Measurements from ENCODE around the gene CACNA1E. TPM values are rescaled to one million over a fixed set of nuclear protein-coding genes. Genes with fewer than 3 reads are reported as not detected.
"Not testable (repeated sequence)": the region's sequence is repeated elsewhere in the genome, so short reads cannot be mapped to it uniquely, and the experiment has no call there.

The CACNA1E gene
- total and polyA plus RNA-seq, 9 donors: 0.17 to 0.70 (median 0.38) TPM

- H3K4me1 ChIP-seq (ENCODE audit: control insufficient read depth, insufficient read depth, low read length): no peaks in the 10 kb centered on the region
- H3K27ac ChIP-seq (ENCODE audit: low read length): no peak overlapping the region
- H3K4me3 ChIP-seq (ENCODE audit: low read length): no peak overlapping the region
- 68% methylated on average over 4 of the region's 7 CpGs for WGBS (ENCODE audit: insufficient coverage)
- no peaks in the 10 kb centered on the region for H3K27me3 ChIP-seq (ENCODE audit: control insufficient read depth, insufficient read depth, low read length)
- DNase-seq: peak; percentile 13
- no peaks in the 10 kb centered on the region for H3K9me3 ChIP-seq (replicated peaks; ENCODE audit: control insufficient read depth, low read depth, low read length)
- no peaks in the 10 kb centered on the region for H3K36me3 ChIP-seq (ENCODE audit: control insufficient read depth, insufficient read depth, low read length)
Observed at GRCh38 chr1:181812208-181812607, 328.9 kb downstream of the CACNA1E start.

GRCh38 chr1:181813266-181813665 is 329.9 kb downstream of the CACNA1E start:
- H3K27me3 ChIP-seq (ENCODE audit: control insufficient read depth, insufficient read depth, low read length): no peaks in the 10 kb centered on the region
- WGBS (ENCODE audit: insufficient coverage): no CpG with 5 or more reads among the region's 4 CpGs
- no peaks in the 10 kb centered on the region for H3K4me1 ChIP-seq (ENCODE audit: control insufficient read depth, insufficient read depth, low read length)
- no peak for DNase-seq
- no peak overlapping the region for H3K27ac ChIP-seq (ENCODE audit: low read length)
- H3K9me3 ChIP-seq (replicated peaks; ENCODE audit: control insufficient read depth, low read depth, low read length): no peaks in the 10 kb centered on the region
- no peaks in the 10 kb centered on the region for H3K36me3 ChIP-seq (ENCODE audit: control insufficient read depth, insufficient read depth, low read length)
- H3K4me3 ChIP-seq (ENCODE audit: low read length): no peak overlapping the region

- DNase-seq: no peak
- Histone ChIP-seq H3K4me3 (ENCODE audit: low read length) (no peak overlapping the region), H3K4me1 (ENCODE audit: control insufficient read depth, insufficient read depth, low read length) (no peaks in the 10 kb centered on the region), H3K27me3 (ENCODE audit: control insufficient read depth, insufficient read depth, low read length) (no peaks in the 10 kb centered on the region), H3K27ac (ENCODE audit: low read length) (no peak overlapping the region), H3K36me3 (ENCODE audit: control insufficient read depth, insufficient read depth, low read length) (no peaks in the 10 kb centered on the region), H3K9me3 (replicated peaks; ENCODE audit: control insufficient read depth, low read depth, low read length) (no peaks in the 10 kb centered on the region)
- WGBS (ENCODE audit: insufficient coverage): 80% methylated on average over 1 of the region's 4 CpGs
Observed at GRCh38 chr1:181816608-181817007, 333.3 kb downstream of the CACNA1E start.

- Histone ChIP-seq H3K4me3 (ENCODE audit: low read length) (no peak overlapping the region), H3K4me1 (ENCODE audit: control insufficient read depth, insufficient read depth, low read length) (no peaks in the 10 kb centered on the region), H3K36me3 (ENCODE audit: control insufficient read depth, insufficient read depth, low read length) (no peaks in the 10 kb centered on the region), H3K27ac (ENCODE audit: low read length) (no peak overlapping the region), H3K9me3 (replicated peaks; ENCODE audit: control insufficient read depth, low read depth, low read length) (no peaks in the 10 kb centered on the region), H3K27me3 (ENCODE audit: control insufficient read depth, insufficient read depth, low read length) (no peaks in the 10 kb centered on the region)
- DNase-seq: no peak
Observed at GRCh38 chr1:181817091-181817490, 333.8 kb downstream of the CACNA1E start.

GRCh38 chr1:181818459-181818858 is 335.1 kb downstream of the CACNA1E start:
- WGBS (ENCODE audit: insufficient coverage): no CpG with 5 or more reads among the region's 2 CpGs
- Histone ChIP-seq H3K27ac (ENCODE audit: low read length) (no peak overlapping the region), H3K36me3 (ENCODE audit: control insufficient read depth, insufficient read depth, low read length) (no peaks in the 10 kb centered on the region)

GRCh38 chr1:181818943-181819342 is 335.6 kb downstream of the CACNA1E start:
- WGBS (ENCODE audit: insufficient coverage): 75% methylated on average over 1 of the region's 1 CpG
- DNase-seq: no peak
- Histone ChIP-seq H3K4me1 (ENCODE audit: control insufficient read depth, insufficient read depth, low read length) (no peaks in the 10 kb centered on the region), H3K9me3 (replicated peaks; ENCODE audit: control insufficient read depth, low read depth, low read length) (no peaks in the 10 kb centered on the region), H3K27ac (ENCODE audit: low read length) (no peak overlapping the region), H3K36me3 (ENCODE audit: control insufficient read depth, insufficient read depth, low read length) (no peaks in the 10 kb centered on the region), H3K4me3 (ENCODE audit: low read length) (no peak overlapping the region), H3K27me3 (ENCODE audit: control insufficient read depth, insufficient read depth, low read length) (no peaks in the 10 kb centered on the region)

More at GRCh38 chr1:181818459-181818858, 335.1 kb downstream of the CACNA1E start:
- Histone ChIP-seq H3K27me3 (ENCODE audit: control insufficient read depth, insufficient read depth, low read length) (no peaks in the 10 kb centered on the region), H3K4me3 (ENCODE audit: low read length) (no peak overlapping the region), H3K4me1 (ENCODE audit: control insufficient read depth, insufficient read depth, low read length) (no peaks in the 10 kb centered on the region), H3K9me3 (replicated peaks; ENCODE audit: control insufficient read depth, low read depth, low read length) (no peaks in the 10 kb centered on the region)
- DNase-seq: no peak

- Histone ChIP-seq H3K27me3 (ENCODE audit: control insufficient read depth, insufficient read depth, low read length) (no peaks in the 10 kb centered on the region), H3K36me3 (ENCODE audit: control insufficient read depth, insufficient read depth, low read length) (no peaks in the 10 kb centered on the region), H3K4me1 (ENCODE audit: control insufficient read depth, insufficient read depth, low read length) (no peaks in the 10 kb centered on the region), H3K27ac (ENCODE audit: low read length) (no peak overlapping the region), H3K4me3 (ENCODE audit: low read length) (no peak overlapping the region), H3K9me3 (replicated peaks; ENCODE audit: control insufficient read depth, low read depth, low read length) (peaks cover 3% of the 10 kb centered on the region)
- no peak for DNase-seq
Observed at GRCh38 chr1:181821701-181822100, 338.4 kb downstream of the CACNA1E start.

GRCh38 chr1:181832173-181832880 is 349.0 kb downstream of the CACNA1E start:
- 95% methylated on average over 25 of the region's 28 CpGs for WGBS (ENCODE audit: insufficient coverage)
- DNase-seq: not testable (repeated sequence)

GRCh38 chr1:181846001-181846645 is 362.8 kb downstream of the CACNA1E start:
- 93% methylated on average over 3 of the region's 5 CpGs for WGBS (ENCODE audit: insufficient coverage)
- H3K27ac ChIP-seq (ENCODE audit: low read length): no peak overlapping the region
- no peaks in the 10 kb centered on the region for H3K4me1 ChIP-seq (ENCODE audit: control insufficient read depth, insufficient read depth, low read length)

More at GRCh38 chr1:181832173-181832880, 349.0 kb downstream of the CACNA1E start:
- H3K4me1 ChIP-seq (ENCODE audit: control insufficient read depth, insufficient read depth, low read length); H3K27ac ChIP-seq (ENCODE audit: low read length); H3K27me3 ChIP-seq (ENCODE audit: control insufficient read depth, insufficient read depth, low read length); H3K36me3 ChIP-seq (ENCODE audit: control insufficient read depth, insufficient read depth, low read length); H3K9me3 ChIP-seq (replicated peaks; ENCODE audit: control insufficient read depth, low read depth, low read length); H3K4me3 ChIP-seq (ENCODE audit: low read length): not testable (repeated sequence)

GRCh38 chr1:181846681-181847080 is 363.4 kb downstream of the CACNA1E start:
- Histone ChIP-seq H3K9me3 (replicated peaks; ENCODE audit: control insufficient read depth, low read depth, low read length) (no peaks in the 10 kb centered on the region), H3K4me1 (ENCODE audit: control insufficient read depth, insufficient read depth, low read length) (no peaks in the 10 kb centered on the region), H3K4me3 (ENCODE audit: low read length) (no peak overlapping the region), H3K27me3 (ENCODE audit: control insufficient read depth, insufficient read depth, low read length) (no peaks in the 10 kb centered on the region), H3K36me3 (ENCODE audit: control insufficient read depth, insufficient read depth, low read length) (no peaks in the 10 kb centered on the region), H3K27ac (ENCODE audit: low read length) (no peak overlapping the region)
- DNase-seq: no peak

More at GRCh38 chr1:181846001-181846645, 362.8 kb downstream of the CACNA1E start:
- no peaks in the 10 kb centered on the region for H3K9me3 ChIP-seq (replicated peaks; ENCODE audit: control insufficient read depth, low read depth, low read length)
- DNase-seq: no peak
- H3K4me3 ChIP-seq (ENCODE audit: low read length): no peak overlapping the region
- H3K36me3 ChIP-seq (ENCODE audit: control insufficient read depth, insufficient read depth, low read length): no peaks in the 10 kb centered on the region
- no peaks in the 10 kb centered on the region for H3K27me3 ChIP-seq (ENCODE audit: control insufficient read depth, insufficient read depth, low read length)

All from muscle of leg (tissue), 11 donors.